Upper lobe of left lung (tissue), 4 donors: ENCODE results near the gene ELANE.

ENCODE experiments used
- CTCF ChIP-seq, 6 experiments: fragments of 450-650 bp in 4 of 6; fragments of 200-600 bp in 2 of 6; sonication (generic) in 2 of 6; IDR thresholded peaks; one replicate each; pipeline ENCODE4 v1.5.1; 2016 to 2019; ENCODE audit warnings: antibody characterized with exemption in 6 of 6
- POLR2A ChIP-seq, 4 donors: fragments of 450-650 bp; IDR thresholded peaks; one replicate each; pipeline ENCODE4 v1.5.1; 2016 to 2017; ENCODE audit warnings: antibody characterized with exemption in 4 of 4, mild to moderate bottlenecking in 2 of 4

GRCh38 chr19:825897-826644 is 26.0 kb upstream of the ELANE start:
- TF ChIP-seq CTCF (IDR thresholded peaks at IDR 0.05) (no peak), POLR2A (IDR thresholded peaks at IDR 0.05) (no peak)
